Smooth muscle cell (in vitro differentiated cells): ENCODE data around the gene NRF1. TPM values are rescaled to one million over a fixed set of nuclear protein-coding genes. Genes with fewer than 3 reads are reported as not detected.

Source experiments
- DNase-seq: peaks from one replicate; lab custom pipeline; 2025; ENCODE audit not compliant: unreplicated experiment; lab: John Stamatoyannopoulos, UW
- H2AFZ ChIP-seq: fragments of 200-600 bp; sonication (generic); 2 replicates; pipeline ENCODE4 v1.6.0; 2016; ENCODE audit warnings: antibody characterized with exemption, low read depth, mild to moderate bottlenecking
- H3F3A ChIP-seq: fragments of 200-600 bp; sonication (generic); 2 replicates; pipeline ENCODE4 v1.6.0; 2017; ENCODE audit warnings: antibody characterized with exemption, low read depth
- H3K27ac ChIP-seq: fragments of 200-600 bp; sonication (generic); 2 replicates; pipeline ENCODE4 v1.5.1; 2016; ENCODE audit warnings: low read depth, mild to moderate bottlenecking
- H3K27me3 ChIP-seq: fragments of 200-600 bp; sonication (generic); 2 replicates; pipeline ENCODE4 v1.6.1; 2016; ENCODE audit warnings: low read depth, mild to moderate bottlenecking
- H3K36me3 ChIP-seq: fragments of 200-600 bp; sonication (generic); 2 replicates; pipeline ENCODE4 v1.5.1; 2016; ENCODE audit warnings: low read depth
- H3K4me1 ChIP-seq: fragments of 200-600 bp; sonication (generic); 2 replicates; pipeline ENCODE4 v1.5.1; 2016; ENCODE audit warnings: low read depth
- H3K4me2 ChIP-seq: fragments of 200-600 bp; sonication (generic); 2 replicates; pipeline ENCODE4 v1.6.0; 2016; ENCODE audit warnings: mild to moderate bottlenecking
- H3K4me3 ChIP-seq: fragments of 200-600 bp; sonication (generic); 2 replicates; pipeline ENCODE4 v1.5.1; 2016; ENCODE audit warnings: mild to moderate bottlenecking
- H3K79me2 ChIP-seq: fragments of 200-600 bp; sonication (generic); 2 replicates; pipeline ENCODE4 v1.6.0; 2016; ENCODE audit warnings: low read depth, mild to moderate bottlenecking
- H3K9ac ChIP-seq: fragments of 200-600 bp; sonication (generic); 2 replicates; pipeline ENCODE4 v1.6.0; 2016; ENCODE audit warnings: low read depth
- H3K9me3 ChIP-seq: fragments of 200-600 bp; sonication (generic); replicated peaks from 2 replicates; pipeline ENCODE4 v1.5.1; 2016; ENCODE audit warnings: low read depth
- H4K20me1 ChIP-seq: fragments of 200-600 bp; sonication (generic); 2 replicates; pipeline ENCODE4 v1.6.0; 2016; ENCODE audit warnings: low read depth
- CTCF ChIP-seq: fragments of 200-600 bp; sonication (generic); IDR thresholded peaks from 2 replicates; pipeline ENCODE4 v1.5.1; 2017; ENCODE audit warnings: borderline replicate concordance, mild to moderate bottlenecking, antibody characterized with exemption; ENCODE audit not compliant: insufficient read depth, poor library complexity, severe bottlenecking
- WGBS: methylation state at CpG from one replicate; pipeline ENCODE4 v1.1.7; 2016; ENCODE audit warnings: low lambda C conversion rate; 5-methylcytosine and 5-hydroxymethylcytosine counted together
- polyA plus RNA-seq: library from polyadenylated mRNA; unstranded; fragments of >200 nt; fragmentation: Nextera tagmentation; extraction: Ambion mirVana; gene quantifications from 2 replicates; pipeline ENCODE4 v1.2.1, GENCODE V29; 2016
- total RNA-seq: library from RNA; depleted of rRNA; stranded (reverse); fragments of >200 nt; gene quantifications from 2 replicates; pipeline ENCODE4 v1.2.3, GENCODE V29; 2014

Gene NRF1
- total and polyA plus RNA-seq, 2 experiments from 2014 or later: 8.9 to 13.4 TPM

- DNase-seq: no peak
- H3K4me3 ChIP-seq: no peak overlapping the region
- H3K4me2 ChIP-seq: no peak overlapping the region
- no peak overlapping the region for H3K27ac ChIP-seq
- peaks cover 20% of the 10 kb centered on the region for H3K27me3 ChIP-seq
- H4K20me1 ChIP-seq: peaks cover under 1% of the 10 kb centered on the region
- H3K9me3 ChIP-seq: no peaks in the 10 kb centered on the region
- H2AFZ ChIP-seq: no peak overlapping the region
- H3K79me2 ChIP-seq: no peaks in the 10 kb centered on the region
- H3F3A ChIP-seq: no peaks in the 10 kb centered on the region
- no peaks in the 10 kb centered on the region for H3K36me3 ChIP-seq
- TF ChIP-seq CTCF: no peak
- H3K9ac ChIP-seq: no peak overlapping the region
- H3K4me1 ChIP-seq: peaks cover 7% of the 10 kb centered on the region
- 58% methylated on average over 18 of the region's 18 CpGs for WGBS
Observed at GRCh38 chr7:129771928-129772479, 160.5 kb downstream of the NRF1 start.

- TF ChIP-seq CTCF: no peak
- H4K20me1 ChIP-seq: peaks cover 6% of the 10 kb centered on the region
- H3K27ac ChIP-seq: no peak overlapping the region
- no peak overlapping the region for H3K9ac ChIP-seq
- 80% methylated on average over 15 of the region's 15 CpGs for WGBS
- H3F3A ChIP-seq: no peaks in the 10 kb centered on the region
- H2AFZ ChIP-seq: no peak overlapping the region
- peaks cover 7% of the 10 kb centered on the region for H3K4me1 ChIP-seq
- no peak overlapping the region for H3K4me3 ChIP-seq
- H3K36me3 ChIP-seq: no peaks in the 10 kb centered on the region
- no peaks in the 10 kb centered on the region for H3K9me3 ChIP-seq
- no peak for DNase-seq
- no peaks in the 10 kb centered on the region for H3K79me2 ChIP-seq
- no peak overlapping the region for H3K4me2 ChIP-seq
- peaks cover 28% of the 10 kb centered on the region for H3K27me3 ChIP-seq
Observed at GRCh38 chr7:129772646-129773280, 161.2 kb downstream of the NRF1 start.

- H3K79me2 ChIP-seq: no peaks in the 10 kb centered on the region
- no peak for TF ChIP-seq CTCF
- no peak overlapping the region for H3K9ac ChIP-seq
- H3K4me3 ChIP-seq: no peak overlapping the region
- no peaks in the 10 kb centered on the region for H3K9me3 ChIP-seq
- H3K27me3 ChIP-seq: peaks cover 33% of the 10 kb centered on the region
- no peaks in the 10 kb centered on the region for H3F3A ChIP-seq
- DNase-seq: no peak
- no peak overlapping the region for H3K4me2 ChIP-seq
- H3K27ac ChIP-seq: no peak overlapping the region
- no peaks in the 10 kb centered on the region for H3K36me3 ChIP-seq
- 89% methylated on average over 4 of the region's 5 CpGs for WGBS
- no peak overlapping the region for H2AFZ ChIP-seq
- H4K20me1 ChIP-seq: peaks cover 12% of the 10 kb centered on the region
- H3K4me1 ChIP-seq: peaks cover 10% of the 10 kb centered on the region
Observed at GRCh38 chr7:129773328-129773731, 161.8 kb downstream of the NRF1 start.

GRCh38 chr7:129773871-129774270 is 162.4 kb downstream of the NRF1 start:
- DNase-seq: no peak
- Histone ChIP-seq H3K4me3 (no peak overlapping the region), H2AFZ (no peak overlapping the region), H3K79me2 (no peaks in the 10 kb centered on the region), H4K20me1 (peaks cover 17% of the 10 kb centered on the region), H3K4me2 (no peak overlapping the region), H3K27ac (no peak overlapping the region), H3K36me3 (no peaks in the 10 kb centered on the region), H3K9me3 (no peaks in the 10 kb centered on the region), H3F3A (no peaks in the 10 kb centered on the region), H3K9ac (no peak overlapping the region), H3K4me1 (peaks cover 15% of the 10 kb centered on the region), H3K27me3 (peaks cover 39% of the 10 kb centered on the region)
- TF ChIP-seq CTCF: no peak
- WGBS: 88% methylated on average over 3 of the region's 3 CpGs
